ENCODE measurements around the gene TMEM8B.

Gene TMEM8B

GRCh38 chr9:35813434-35814105, 15.5 kb upstream of the TMEM8B start:
- DNase-seq, result no peak

- DNase-seq, result peak; percentile 24
Observed at GRCh38 chr9:35814106-35814840, 14.8 kb upstream of the TMEM8B start.

- peak; percentile 98 for DNase-seq
Observed at GRCh38 chr9:35814841-35815543, 14.0 kb upstream of the TMEM8B start, which contains the start of gene HINT2. HINT2 (minus strand) TSS chr9:35815042; CDS start chr9:35814979, 63 bp downstream.

GRCh38 chr9:35816708-35817107, 12.3 kb upstream of the TMEM8B start:
- no peak for DNase-seq

GRCh38 chr9:35818341-35818740, 10.7 kb upstream of the TMEM8B start:
- DNase-seq, result no peak

- DNase-seq, result no peak
Observed at GRCh38 chr9:35820076-35820475, 9.0 kb upstream of the TMEM8B start.

DNA sequence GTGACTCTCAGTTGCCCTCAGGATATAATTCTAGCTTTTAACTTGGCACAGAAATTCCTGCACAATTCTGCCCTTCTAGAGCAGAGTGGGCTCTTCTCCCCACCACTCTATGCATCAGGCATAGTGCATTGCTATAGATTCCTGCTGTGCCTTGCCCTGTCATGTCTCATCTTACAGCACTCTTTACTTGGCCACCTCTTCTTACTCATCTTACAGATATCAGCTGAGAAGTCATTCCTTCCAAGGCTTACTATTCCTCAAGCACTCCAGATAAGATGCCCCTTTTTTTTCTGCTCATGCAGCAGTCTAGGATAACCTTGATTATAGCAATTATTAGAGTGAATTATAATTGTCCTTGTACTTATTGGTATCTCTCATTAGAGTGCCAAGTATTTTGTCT, 6.1 kb upstream of the TMEM8B start:
- DNase-seq, result no peak

DNA sequence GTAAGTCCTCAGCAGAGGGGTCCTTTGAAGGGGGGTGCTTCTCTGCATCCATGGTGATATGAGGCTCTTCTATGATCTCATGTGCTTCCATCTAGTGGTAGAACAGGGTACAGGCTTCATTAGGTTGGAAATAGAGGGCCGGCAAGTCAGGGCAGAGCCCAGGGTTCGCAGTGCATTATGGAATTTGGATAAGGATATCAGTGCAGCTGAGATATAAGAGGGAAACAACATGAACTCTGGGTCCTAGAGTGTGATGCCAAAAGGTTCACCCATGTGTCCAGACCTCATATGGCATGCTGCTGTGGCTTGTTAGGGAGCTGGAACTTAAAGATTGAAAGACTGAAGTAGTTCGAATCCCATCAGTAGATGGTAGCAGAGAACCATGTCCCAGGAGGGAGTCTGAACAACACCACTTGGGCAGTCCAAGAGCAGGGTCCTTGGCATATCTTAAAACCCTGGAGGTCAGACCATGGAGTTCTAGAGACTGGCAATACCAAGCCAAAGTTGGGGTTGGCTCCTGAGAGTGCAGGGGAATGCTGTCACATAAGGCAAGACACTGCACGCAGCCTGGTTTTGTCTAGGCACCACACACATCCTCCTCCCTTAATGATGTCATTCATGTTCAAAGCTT, 2.8 kb upstream of the TMEM8B start:
- no peak for DNase-seq

DNA sequence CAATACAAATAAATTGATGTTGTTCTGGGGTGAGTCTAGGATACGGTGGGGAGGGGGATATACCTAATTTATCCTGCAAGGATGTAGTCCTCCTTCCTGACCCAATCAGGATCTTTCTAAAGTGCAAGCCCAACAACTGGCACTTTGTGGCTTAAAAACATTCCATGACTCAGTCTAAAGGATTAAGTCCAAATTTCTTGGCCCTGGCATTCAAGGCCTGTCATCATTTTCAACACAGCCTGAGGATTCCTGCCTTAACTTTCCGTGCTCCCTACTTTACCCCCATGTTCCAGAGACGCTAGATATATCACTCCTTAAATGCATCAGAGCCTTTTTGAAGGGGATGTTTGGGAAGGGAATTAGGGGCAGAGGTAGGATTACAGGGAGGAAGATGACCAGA, 1.5 kb upstream of the TMEM8B start:
- no peak for DNase-seq

- no peak for DNase-seq
Observed at GRCh38 chr9:35828716-35829083, 328 bp upstream of the TMEM8B start, which contains the start of gene FAM221B. FAM221B (minus strand) TSS chr9:35828732; CDS start chr9:35826161, 2,571 bp downstream.

GRCh38 chr9:35829764-35830096, 702 bp downstream of the TMEM8B start:
- no peak for DNase-seq

DNA sequence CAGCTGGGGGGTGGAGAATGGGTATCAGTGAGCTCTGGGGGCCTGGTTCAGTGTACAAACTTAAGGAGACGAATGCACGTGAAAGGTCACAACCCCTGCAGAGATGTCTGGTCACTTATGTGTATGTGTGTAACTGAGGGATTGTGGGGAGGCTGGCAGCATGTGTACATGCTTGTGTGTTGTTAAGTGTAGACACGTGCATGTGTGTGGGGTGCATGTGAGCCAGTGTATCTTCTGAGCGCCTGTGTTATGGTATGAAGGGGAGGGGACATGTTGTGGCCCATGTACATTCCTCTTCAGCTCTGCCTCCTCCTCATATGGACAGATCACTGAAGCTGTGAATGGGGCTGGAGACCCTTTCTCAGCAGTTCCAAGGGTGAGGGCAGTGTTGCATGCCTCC, 2.0 kb downstream of the TMEM8B start:
- DNase-seq, result no peak

DNA sequence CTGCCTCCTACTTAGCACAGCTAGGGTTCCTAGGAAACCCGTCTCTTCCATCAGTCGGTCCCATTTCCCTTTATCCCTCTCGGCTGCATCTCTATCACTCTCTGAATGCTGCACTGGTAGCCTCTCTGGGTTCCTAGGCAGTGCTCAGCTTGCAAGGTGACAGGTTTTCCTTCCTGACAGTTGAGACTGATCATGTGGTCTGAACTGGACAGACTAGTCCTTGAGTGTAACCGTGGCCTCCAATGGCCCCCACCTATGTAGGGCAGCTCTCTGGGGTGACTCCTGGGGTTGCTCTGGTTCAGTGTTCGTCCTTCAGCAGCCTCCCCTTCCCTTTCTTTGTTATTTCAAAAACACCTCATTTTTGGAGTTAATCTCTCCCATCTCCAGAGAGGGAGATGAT, 3.8 kb downstream of the TMEM8B start:
- DNase-seq, result no peak

DNA sequence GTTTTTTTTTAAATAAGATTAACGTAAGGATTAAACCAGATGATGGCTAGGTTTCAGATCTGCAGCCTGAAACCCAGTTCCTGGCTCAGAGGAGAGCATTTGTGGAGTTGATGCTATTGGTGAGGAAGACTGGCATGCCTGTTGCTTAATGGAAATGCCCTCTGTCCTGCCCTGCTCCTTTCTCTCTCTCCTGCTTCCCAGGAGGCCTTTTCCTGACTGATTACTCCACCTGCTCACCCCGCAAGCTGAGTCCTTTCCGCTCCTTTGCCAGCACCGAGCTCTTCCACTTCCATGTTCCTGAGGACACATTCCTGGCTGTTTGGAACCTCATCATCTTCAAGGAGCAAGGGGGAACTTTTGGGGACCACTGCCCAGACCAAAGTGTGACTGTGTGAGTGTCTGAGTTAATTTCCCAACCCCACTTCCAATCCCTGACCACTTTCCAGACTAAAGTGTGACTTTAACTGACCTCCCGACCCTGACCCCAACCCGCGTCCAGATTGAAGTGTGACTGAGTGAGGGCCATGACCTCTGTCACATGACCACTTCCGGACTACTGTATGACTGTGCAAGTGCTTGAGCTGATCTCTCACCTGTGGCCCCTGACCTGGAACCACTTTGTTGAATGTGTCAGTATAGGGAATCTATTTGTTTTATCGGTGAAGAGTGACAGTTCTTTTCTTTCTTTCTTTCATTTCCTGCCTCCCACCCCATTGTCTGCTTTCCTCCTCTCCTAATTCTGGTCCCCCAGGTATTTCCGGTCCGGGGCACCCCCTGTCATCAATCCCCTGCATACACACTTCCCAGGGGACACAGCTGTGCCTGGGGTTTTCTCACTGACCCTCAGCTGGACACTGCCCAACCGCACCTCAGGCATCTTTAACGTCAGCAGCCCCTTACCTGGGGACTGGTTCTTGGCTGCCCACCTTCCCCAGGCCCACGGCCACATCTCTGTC, 5.5 kb downstream of the TMEM8B start:
- no peak for DNase-seq

DNA sequence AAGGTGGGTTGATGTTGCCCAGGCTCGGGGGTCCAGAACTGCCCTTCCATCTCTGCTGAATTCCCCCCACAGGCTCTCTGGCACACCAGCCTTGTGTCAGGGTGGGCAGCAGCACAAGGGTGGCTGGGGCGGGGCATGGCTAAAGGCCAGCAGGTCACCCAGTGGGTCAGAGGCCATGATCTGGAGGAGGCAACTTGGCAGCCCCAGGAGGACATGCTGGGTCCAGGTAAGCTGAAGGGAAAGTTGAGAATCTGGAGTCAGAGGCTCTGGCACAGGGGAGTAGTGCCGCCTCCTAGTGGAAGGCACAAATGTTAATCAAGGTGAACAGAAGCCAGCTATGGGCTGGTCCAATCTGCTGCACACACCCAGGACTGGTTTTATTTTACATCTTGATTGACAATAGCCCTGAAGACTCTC, 6.2 kb downstream of the TMEM8B start:
- no peak for DNase-seq

- no peak for DNase-seq
Observed at GRCh38 chr9:35835766-35836165, 6.7 kb downstream of the TMEM8B start.

DNA sequence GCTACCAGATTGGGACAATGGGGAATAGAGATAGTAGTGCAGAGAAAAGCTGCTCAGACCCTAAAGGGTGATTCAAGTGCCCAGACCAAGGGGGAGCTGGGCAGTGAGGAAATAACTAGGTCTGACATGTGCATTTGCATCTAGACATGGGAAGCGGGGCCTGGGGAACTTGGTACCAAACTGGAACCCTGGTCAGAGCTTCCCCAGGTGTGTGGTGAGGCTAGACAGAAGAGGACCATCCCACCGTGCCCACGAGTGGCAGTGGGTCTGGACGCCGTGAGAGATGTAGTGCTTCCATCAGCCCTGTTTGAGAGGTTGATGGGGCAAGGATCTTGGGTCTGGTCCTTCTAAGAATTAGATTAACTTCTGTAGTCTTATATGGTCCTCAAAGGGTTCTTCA, 7.6 kb downstream of the TMEM8B start:
- no peak for DNase-seq

- no peak for DNase-seq
Observed at GRCh38 chr9:35839926-35840325, 10.9 kb downstream of the TMEM8B start.

- no peak for DNase-seq
Observed at GRCh38 chr9:35840881-35841644, 12.0 kb downstream of the TMEM8B start.

- no peak for DNase-seq
Observed at GRCh38 chr9:35841645-35841900, 12.5 kb downstream of the TMEM8B start.

- DNase-seq, result no peak
Observed at GRCh38 chr9:35842020-35842745, 13.2 kb downstream of the TMEM8B start.
